BE2C (cell line): ENCODE results near the gene TBX18.
A peak's percentile ranks its signal among the peaks of the same experiment; 100 is the strongest.

Experiments used
- DNase-seq: peaks from one replicate; pipeline ENCODE4 v3.0.0-alpha.2; 2020
- H3K27me3 ChIP-seq: fragments of 250-450 bp; sonication (Bioruptor Pico); 2 replicates; pipeline ENCODE4 v1.5.1; 2020; ENCODE audit warnings: mild to moderate bottlenecking
- H3K36me3 ChIP-seq: fragments of 250-450 bp; sonication (Bioruptor Pico); 2 replicates; pipeline ENCODE4 v1.5.1; 2020; ENCODE audit warnings: mild to moderate bottlenecking
- H3K4me1 ChIP-seq: fragments of 250-450 bp; sonication (Bioruptor Pico); 2 replicates; pipeline ENCODE4 v1.5.1; 2020
- H3K4me3 ChIP-seq: 2 replicates; pipeline ENCODE4 v1.5.1; 2011; ENCODE audit warnings: low read depth, low read length
- H3K9me3 ChIP-seq: fragments of 250-450 bp; sonication (Bioruptor Pico); 2 replicates; pipeline ENCODE4 v1.5.1; 2020
- TF ChIP-seq, protein P1 (sequence below): IDR thresholded peaks from 2 replicates; pipeline ENCODE4 v1.5.1; 2012; ENCODE audit warnings: mild to moderate bottlenecking, low read depth, low read length

Gene TBX18

DNA sequence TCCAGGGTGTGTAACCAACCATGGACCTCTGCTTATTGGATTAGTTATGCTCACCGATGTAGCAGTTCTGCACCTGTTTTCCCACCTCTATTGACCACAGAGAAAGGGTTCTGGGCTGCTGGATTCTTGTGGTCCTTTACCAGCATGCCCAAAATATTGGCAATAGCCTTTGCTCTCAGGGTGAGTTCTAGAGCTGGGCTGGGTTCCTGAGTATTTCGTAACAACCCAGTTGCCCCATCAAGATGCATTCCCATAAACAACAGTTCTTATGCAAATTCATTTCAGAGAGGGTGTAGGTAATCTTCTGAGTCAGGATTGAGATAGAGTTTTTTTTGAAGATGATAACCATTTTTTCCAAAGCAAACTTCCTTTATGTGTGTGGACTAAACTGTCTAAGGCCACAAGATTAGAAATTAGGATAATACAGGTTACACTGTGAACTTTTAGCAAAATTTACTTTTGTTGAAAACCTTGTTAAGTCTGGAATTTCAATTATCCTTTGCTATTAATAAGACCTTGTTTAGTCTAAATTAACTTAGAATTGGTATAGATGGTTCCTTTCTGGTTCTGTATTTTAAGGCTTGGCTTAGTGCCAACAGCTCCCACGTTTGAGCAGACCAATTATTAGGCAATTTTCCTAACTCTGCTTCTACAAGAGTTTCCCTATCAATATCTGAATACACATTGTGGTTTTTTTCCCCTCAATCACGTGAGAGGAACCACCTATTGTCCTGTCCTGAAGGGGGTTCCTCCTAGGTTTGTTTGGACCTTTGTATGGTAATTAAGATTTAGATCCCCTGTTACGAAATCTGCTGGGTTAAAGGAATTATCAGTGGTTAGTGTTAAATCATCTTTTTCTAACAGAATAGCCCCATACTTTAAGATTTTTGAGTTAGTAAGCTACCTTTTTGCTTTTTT lies 46.1 kb downstream of the TBX18 start:
- TF ChIP-seq, protein P1, sequence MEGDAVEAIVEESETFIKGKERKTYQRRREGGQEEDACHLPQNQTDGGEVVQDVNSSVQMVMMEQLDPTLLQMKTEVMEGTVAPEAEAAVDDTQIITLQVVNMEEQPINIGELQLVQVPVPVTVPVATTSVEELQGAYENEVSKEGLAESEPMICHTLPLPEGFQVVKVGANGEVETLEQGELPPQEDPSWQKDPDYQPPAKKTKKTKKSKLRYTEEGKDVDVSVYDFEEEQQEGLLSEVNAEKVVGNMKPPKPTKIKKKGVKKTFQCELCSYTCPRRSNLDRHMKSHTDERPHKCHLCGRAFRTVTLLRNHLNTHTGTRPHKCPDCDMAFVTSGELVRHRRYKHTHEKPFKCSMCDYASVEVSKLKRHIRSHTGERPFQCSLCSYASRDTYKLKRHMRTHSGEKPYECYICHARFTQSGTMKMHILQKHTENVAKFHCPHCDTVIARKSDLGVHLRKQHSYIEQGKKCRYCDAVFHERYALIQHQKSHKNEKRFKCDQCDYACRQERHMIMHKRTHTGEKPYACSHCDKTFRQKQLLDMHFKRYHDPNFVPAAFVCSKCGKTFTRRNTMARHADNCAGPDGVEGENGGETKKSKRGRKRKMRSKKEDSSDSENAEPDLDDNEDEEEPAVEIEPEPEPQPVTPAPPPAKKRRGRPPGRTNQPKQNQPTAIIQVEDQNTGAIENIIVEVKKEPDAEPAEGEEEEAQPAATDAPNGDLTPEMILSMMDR: no peak
- Histone ChIP-seq H3K9me3 (no peaks in the 10 kb centered on the region), H3K4me1 (no peaks in the 10 kb centered on the region), H3K4me3 (no peak overlapping the region), H3K36me3 (no peaks in the 10 kb centered on the region), H3K27me3 (no peaks in the 10 kb centered on the region)
- no peak for DNase-seq

DNA sequence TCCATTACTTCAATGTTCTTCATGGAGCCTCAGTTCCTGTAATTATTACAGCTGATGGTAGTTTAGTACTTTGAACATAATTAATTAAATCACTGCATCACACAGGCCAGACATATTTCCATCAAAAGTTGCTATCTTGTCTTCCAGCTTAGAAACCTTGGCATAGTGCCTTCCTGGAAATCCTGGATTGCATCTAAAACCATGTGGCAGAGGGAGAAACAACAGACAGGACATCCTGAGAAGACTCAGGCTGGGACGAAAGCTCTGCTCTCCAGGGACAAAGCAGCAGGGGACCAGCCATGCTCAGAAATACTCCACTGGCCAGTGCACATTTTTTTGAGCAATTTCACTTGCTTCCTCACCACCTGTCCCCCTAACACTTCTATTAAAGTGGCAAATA lies 55.3 kb downstream of the TBX18 start:
- Histone ChIP-seq H3K27me3 (no peaks in the 10 kb centered on the region), H3K4me3 (no peak overlapping the region), H3K36me3 (no peaks in the 10 kb centered on the region), H3K4me1 (peaks cover 3% of the 10 kb centered on the region; the same call in 1 of the 2 replicates), H3K9me3 (no peaks in the 10 kb centered on the region)
- TF ChIP-seq, protein P1: no peak
- DNase-seq: peak; percentile 72

- Histone ChIP-seq H3K36me3 (no peaks in the 10 kb centered on the region), H3K9me3 (no peaks in the 10 kb centered on the region), H3K4me1 (peaks cover 3% of the 10 kb centered on the region; the same call in 1 of the 2 replicates), H3K4me3 (no peak overlapping the region), H3K27me3 (no peaks in the 10 kb centered on the region)
- TF ChIP-seq, protein P1: no peak
- no peak for DNase-seq
Measured at GRCh38 chr6:84707171-84707570, 57.2 kb downstream of the TBX18 start.

DNA sequence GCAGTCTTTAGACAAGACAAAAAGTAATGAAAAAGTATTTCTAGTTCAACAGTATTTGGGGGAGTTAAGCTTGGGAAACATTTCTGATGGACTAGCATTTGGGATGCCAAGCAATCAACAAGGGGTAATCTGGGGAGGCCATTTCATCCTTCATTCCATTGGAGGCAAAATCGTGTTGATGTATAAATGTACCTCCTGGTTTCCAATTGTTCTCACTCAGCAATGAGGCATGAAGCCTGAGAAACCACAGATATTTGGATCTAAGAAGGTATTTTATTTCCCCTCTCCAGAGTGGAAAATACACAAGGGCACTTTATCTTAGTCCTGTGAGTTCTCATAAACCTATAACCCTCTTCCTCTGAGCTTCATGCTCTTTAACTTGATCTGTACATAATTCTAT lies 68.2 kb downstream of the TBX18 start:
- DNase-seq: no peak
- TF ChIP-seq, protein P1: no peak
- H3K4me3 ChIP-seq: no peak overlapping the region
- no peaks in the 10 kb centered on the region for H3K36me3 ChIP-seq
- H3K4me1 ChIP-seq: no peaks in the 10 kb centered on the region
- H3K27me3 ChIP-seq: no peaks in the 10 kb centered on the region
- H3K9me3 ChIP-seq: no peaks in the 10 kb centered on the region

GRCh38 chr6:84691978-84692623 lies 72.3 kb downstream of the TBX18 start:
- no peak for DNase-seq
- no peaks in the 10 kb centered on the region for H3K36me3 ChIP-seq
- H3K27me3 ChIP-seq: no peaks in the 10 kb centered on the region
- H3K9me3 ChIP-seq: no peaks in the 10 kb centered on the region
- TF ChIP-seq, protein P1: 0 out of 2 replicates have a peak, but pooled peaks have one; percentile 4
- H3K4me3 ChIP-seq: no peak overlapping the region
- H3K4me1 ChIP-seq: no peaks in the 10 kb centered on the region
